Measurements from ENCODE around the gene MAGI2.

DNA sequence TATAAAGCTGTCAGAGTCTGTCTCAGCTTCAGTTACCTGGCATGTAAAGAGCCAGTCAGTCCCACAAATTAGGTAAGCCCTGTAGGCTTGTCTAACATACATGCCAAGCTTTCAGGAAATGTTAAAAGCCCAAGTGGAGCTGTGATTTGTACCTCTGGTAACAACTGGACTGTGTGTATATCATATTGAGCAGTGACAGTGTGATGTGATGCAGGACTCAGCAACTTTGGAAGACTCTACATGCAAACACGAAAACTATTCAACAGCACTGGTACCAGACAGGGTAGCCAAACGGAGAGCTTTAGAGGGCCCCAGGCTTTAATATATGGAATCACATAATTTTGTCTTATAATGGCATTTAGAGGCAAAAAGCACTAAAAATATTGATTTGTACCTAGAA lies 1066.9 kb downstream of the MAGI2 start:
- no peak for TF ChIP-seq POLR2AphosphoS5 (IDR thresholded peaks at IDR 0.05; ENCODE audit: insufficient read depth, low read depth, low read length)
- no peak for TF ChIP-seq CTCF (IDR thresholded peaks at IDR 0.05; ENCODE audit: extremely low read depth in 1 of 2, insufficient read depth in 1 of 2, low read depth in 1 of 2, low read length in 2 of 2)
- TF ChIP-seq POLR2A (IDR thresholded peaks at IDR 0.05; ENCODE audit: low read depth, low read length), result no peak
- TF ChIP-seq EZH2 (IDR thresholded peaks at IDR 0.05; ENCODE audit: borderline replicate concordance, low read depth, low read length, severe bottlenecking), result no peak
- TF ChIP-seq, protein P1, sequence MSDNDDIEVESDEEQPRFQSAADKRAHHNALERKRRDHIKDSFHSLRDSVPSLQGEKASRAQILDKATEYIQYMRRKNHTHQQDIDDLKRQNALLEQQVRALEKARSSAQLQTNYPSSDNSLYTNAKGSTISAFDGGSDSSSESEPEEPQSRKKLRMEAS (IDR thresholded peaks at IDR 0.05; ENCODE audit: insufficient read depth, insufficient read length), result no peak
- TF ChIP-seq MYC (IDR thresholded peaks at IDR 0.05; ENCODE audit: low read depth, low read length), result no peak
- no peak for TF ChIP-seq GATA2 (IDR thresholded peaks at IDR 0.05; ENCODE audit: insufficient read depth, insufficient read length, low read depth, low read length)
